Ovary (tissue), 9 donors: Measurements from ENCODE around the gene JAG2. TPM values are rescaled to one million over a fixed set of nuclear protein-coding genes. Genes with fewer than 3 reads are reported as not detected.

Experiments used
- DNase-seq, 5 donors: peaks; one replicate each; pipeline ENCODE4 v3.0.0-alpha.2; 2019 to 2020
- H3K27ac ChIP-seq, 2 donors: fragments of 200-600 bp; one replicate each; pipeline versions ENCODE4 v1.5.1 to v1.8.0; 2019 to 2022
- H3K27me3 ChIP-seq: fragments of 200-600 bp; one replicate; pipeline ENCODE4 v1.8.0; 2022
- H3K36me3 ChIP-seq: fragments of 200-600 bp; sonication (generic); one replicate; pipeline ENCODE4 v1.5.1; 2019
- H3K4me1 ChIP-seq: one replicate; pipeline ENCODE4 v1.8.1; 2013; ENCODE audit warnings: mild to moderate bottlenecking, moderate library complexity; ENCODE audit not compliant: insufficient read depth
- H3K4me3 ChIP-seq: fragments of 200-600 bp; sonication (generic); one replicate; pipeline ENCODE4 v1.5.1; 2017
- H3K9me3 ChIP-seq, 2 donors: fragments of 200-600 bp in 1 of 2; sonication (generic) in 1 of 2; one replicate each; pipeline versions ENCODE4 v1.5.1 to v1.8.1; 2013 to 2019; ENCODE audit warnings: mild to moderate bottlenecking in 1 of 2, moderate library complexity in 1 of 2
- EP300 ChIP-seq: sonication (generic); formaldehyde crosslinking; IDR thresholded peaks from one replicate; pipeline ENCODE4 v1.6.1; 2017; ENCODE audit warnings: antibody characterized with exemption
- POLR2A ChIP-seq: fragments of 450-650 bp; IDR thresholded peaks from one replicate; pipeline ENCODE4 v1.6.1; 2017; ENCODE audit warnings: antibody characterized with exemption, mild to moderate bottlenecking, moderate library complexity
- WGBS, 3 donors: extraction: QIAGEN DNeasy Blood & Tissue Kit in 1 of 3; methylation state at CpG; one replicate each; pipeline versions ENCODE4 v1.1.5 to v1.1.7; 2013 to 2017; 5-methylcytosine and 5-hydroxymethylcytosine counted together
- intact Hi-C, 4 donors: fragments of 100-400 bp; cut with DNase I; formaldehyde crosslinking; loops; one replicate each; pipeline versions ENCODE4 v1.11.0 to v1.15.1; 2022 to 2023
- polyA plus RNA-seq, 2 donors: library from polyadenylated mRNA; stranded (reverse); fragments of 200-250 nt in 1 of 2; fragments of 350-450 nt in 1 of 2; fragmentation: Illumina TruSeq in 1 of 2; extraction: RNeasy Lipid Tissue Mini Kit (QIAGEN cat#74804) in 1 of 2; gene quantifications; one replicate each; pipeline ENCODE4 v1.2.3, GENCODE V29; 2013 to 2014
- total RNA-seq, 7 donors: library from RNA; depleted of rRNA in 2 of 7; stranded (reverse); fragments of >200 nt in 2 of 7; fragmentation: NEBNext Ultra II Directional in 3 of 7; extraction: Animal tissue kit (Norgen Biotek cat#: 25700) in 3 of 7; gene quantifications; one replicate each; pipeline versions ENCODE4 v1.1.0 to v1.2.4, GENCODE V29; 2016 to 2023
- TF ChIP-seq, protein P1 (sequence below), 3 donors: fragments of 450-650 bp in 2 of 3; fragments of 200-600 bp in 1 of 3; IDR thresholded peaks; one replicate each; pipeline versions ENCODE4 v1.5.1 to v1.8.0; 2016 to 2022; ENCODE audit warnings: antibody characterized with exemption in 3 of 3, mild to moderate bottlenecking in 1 of 3
- donor health status: DM: no; HTN: no; CAD: no; lungs with moderate emphysema.
- donor health status: DM: no; HTN: no; CAD: no.
- donor health status: Bipolar disorder and iron deficiency.
- donor health status: DM: yes; HTN: yes; CAD: no.
- donor health status: DM: no; HTN: no; CAD: no.
- donor health status: DM: yes; HTN: yes; CAD: no.

The JAG2 gene
- total and polyA plus RNA-seq, 9 donors = 0.78 to 10.2 (median 6.5) TPM

GRCh38 chr14:105095236-105095805 is 73.3 kb downstream of the JAG2 start:
- TF ChIP-seq POLR2A (no peak), EP300 (no peak)
- TF ChIP-seq, protein P1, sequence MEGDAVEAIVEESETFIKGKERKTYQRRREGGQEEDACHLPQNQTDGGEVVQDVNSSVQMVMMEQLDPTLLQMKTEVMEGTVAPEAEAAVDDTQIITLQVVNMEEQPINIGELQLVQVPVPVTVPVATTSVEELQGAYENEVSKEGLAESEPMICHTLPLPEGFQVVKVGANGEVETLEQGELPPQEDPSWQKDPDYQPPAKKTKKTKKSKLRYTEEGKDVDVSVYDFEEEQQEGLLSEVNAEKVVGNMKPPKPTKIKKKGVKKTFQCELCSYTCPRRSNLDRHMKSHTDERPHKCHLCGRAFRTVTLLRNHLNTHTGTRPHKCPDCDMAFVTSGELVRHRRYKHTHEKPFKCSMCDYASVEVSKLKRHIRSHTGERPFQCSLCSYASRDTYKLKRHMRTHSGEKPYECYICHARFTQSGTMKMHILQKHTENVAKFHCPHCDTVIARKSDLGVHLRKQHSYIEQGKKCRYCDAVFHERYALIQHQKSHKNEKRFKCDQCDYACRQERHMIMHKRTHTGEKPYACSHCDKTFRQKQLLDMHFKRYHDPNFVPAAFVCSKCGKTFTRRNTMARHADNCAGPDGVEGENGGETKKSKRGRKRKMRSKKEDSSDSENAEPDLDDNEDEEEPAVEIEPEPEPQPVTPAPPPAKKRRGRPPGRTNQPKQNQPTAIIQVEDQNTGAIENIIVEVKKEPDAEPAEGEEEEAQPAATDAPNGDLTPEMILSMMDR (IDR thresholded peaks at IDR 0.05) = no peak
- no peaks in the 10 kb centered on the region for H3K9me3 ChIP-seq
- peaks cover 7% of the 10 kb centered on the region for H3K4me1 ChIP-seq
- no peak for DNase-seq
- H3K27me3 ChIP-seq = no peaks in the 10 kb centered on the region
- intact Hi-C loops = loop anchor here in 1 of 4 donors (10.0 kb wide), 2 partner anchors 169 to 399 kb away; partner anchors contain the start of gene TEDC1
- H3K36me3 ChIP-seq = no peaks in the 10 kb centered on the region
- 89 to 96% (median 92%) methylated on average over 7 of the region's 7 CpGs for WGBS, 3 donors
- no peak overlapping the region for H3K4me3 ChIP-seq
- no peak overlapping the region for H3K27ac ChIP-seq

DNA sequence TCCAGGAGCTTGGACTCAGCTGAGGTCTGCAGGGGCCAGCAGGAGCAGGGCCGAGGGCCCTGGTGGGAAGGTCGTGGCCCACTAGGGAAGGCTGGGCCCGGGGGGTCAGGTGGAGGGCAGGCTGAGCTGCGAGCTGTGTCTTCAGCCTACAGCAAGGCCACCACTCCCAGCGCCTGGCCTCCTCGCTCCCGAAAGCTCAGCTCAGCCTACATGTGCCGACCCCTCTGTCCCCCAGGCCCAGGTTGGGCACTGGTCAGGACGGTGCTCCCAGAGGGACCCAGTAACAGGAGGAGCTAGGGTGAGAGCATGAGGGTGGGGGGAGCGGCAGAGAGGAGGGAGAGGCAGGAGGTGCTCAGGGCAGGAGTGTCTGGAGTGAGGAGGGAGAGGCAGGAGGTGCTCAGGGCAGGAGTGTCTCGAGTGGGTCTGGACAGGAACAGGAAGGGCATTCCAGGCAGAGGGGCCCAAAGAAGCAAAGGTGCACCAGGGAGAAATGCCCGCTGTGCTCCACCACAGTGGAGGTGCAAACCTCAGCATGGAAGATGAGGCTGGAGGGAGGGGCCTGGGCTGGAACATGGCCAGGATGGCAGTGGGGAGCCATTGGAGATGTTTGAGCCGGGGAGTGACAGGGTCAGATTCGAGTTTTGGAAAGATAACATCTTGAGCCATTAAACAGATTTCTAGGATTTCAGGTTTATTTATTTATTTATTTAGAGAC is 74.2 kb downstream of the JAG2 start:
- intact Hi-C loops = loop anchor here in 1 of 4 donors (10.0 kb wide), 2 partner anchors 170 to 400 kb away; partner anchors contain the start of gene TEDC1
- no peaks in the 10 kb centered on the region for H3K9me3 ChIP-seq
- DNase-seq = peak in 2 of 5 donors; percentile 52 to 53
- H3K36me3 ChIP-seq = no peaks in the 10 kb centered on the region
- TF ChIP-seq POLR2A (no peak), EP300 (no peak)
- TF ChIP-seq, protein P1 (IDR thresholded peaks at IDR 0.05) = no peak
- peak overlapping the region; percentile 85 to 88 for H3K27ac ChIP-seq
- H3K27me3 ChIP-seq = no peaks in the 10 kb centered on the region
- peaks cover 7% of the 10 kb centered on the region for H3K4me1 ChIP-seq
- 55 to 61% (median 60%) methylated on average over 14 of the region's 14 CpGs for WGBS, 3 donors
- H3K4me3 ChIP-seq = peak overlapping the region; percentile 80

GRCh38 chr14:105093431-105094192 is 75.0 kb downstream of the JAG2 start:
- DNase-seq = peak; percentile 79 to 89 (median 84)
- peaks cover 9% of the 10 kb centered on the region for H3K4me1 ChIP-seq
- peak overlapping the region; percentile 85 to 88 for H3K27ac ChIP-seq
- no peaks in the 10 kb centered on the region for H3K9me3 ChIP-seq
- intact Hi-C loops = loop anchor here in 1 of 4 donors (10.0 kb wide), 2 partner anchors 171 to 401 kb away; partner anchors contain the start of gene TEDC1
- 0 to 2% (median 1%) methylated on average over 38 to 76 of the region's 76 CpGs for WGBS, 3 donors
- no peaks in the 10 kb centered on the region for H3K27me3 ChIP-seq
- H3K36me3 ChIP-seq = no peaks in the 10 kb centered on the region
- H3K4me3 ChIP-seq = peak overlapping the region; percentile 80
- TF ChIP-seq POLR2A (peak; percentile 41), EP300 (no peak)
- TF ChIP-seq, protein P1 (IDR thresholded peaks at IDR 0.05) = peak in 2 of 3 donors; percentile 41 to 51

- 2 to 4% (median 2%) methylated on average over 33 to 46 of the region's 46 CpGs for WGBS, 3 donors
- peak; percentile 72 to 86 (median 76) for DNase-seq
- TF ChIP-seq POLR2A = peak; percentile 21
- TF ChIP-seq, protein P1 (IDR thresholded peaks at IDR 0.05) = no peak
These were observed 75.5 kb downstream of the JAG2 start for GRCh38 chr14:105093038-105093430.

More at GRCh38 chr14:105093038-105093430, 75.5 kb downstream of the JAG2 start:
- H3K9me3 ChIP-seq = no peaks in the 10 kb centered on the region
- H3K27me3 ChIP-seq = no peaks in the 10 kb centered on the region
- H3K27ac ChIP-seq = peak overlapping the region; percentile 85 to 88
- H3K4me3 ChIP-seq = peak overlapping the region; percentile 80
- intact Hi-C loops = loop anchor here in 1 of 4 donors (10.0 kb wide), 2 partner anchors 172 to 402 kb away; partner anchors contain the start of gene TEDC1
- H3K36me3 ChIP-seq = no peaks in the 10 kb centered on the region
- peaks cover 12% of the 10 kb centered on the region for H3K4me1 ChIP-seq
